H1 (cell line): ENCODE measurements around the gene CAPN8. TPM values are rescaled to one million over a fixed set of nuclear protein-coding genes. Genes with fewer than 3 reads are reported as not detected.

ENCODE experiments used
- SAP30 ChIP-seq: fragments of 300-600 bp; sonication (generic); IDR thresholded peaks from 2 replicates; pipeline ENCODE4 v1.7.1; 2012; ENCODE audit warnings: low read length, moderate library complexity, mild to moderate bottlenecking, inconsistent platforms; ENCODE audit not compliant: insufficient read depth, insufficient replicate concordance
- polyA plus RNA-seq, 7 experiments: library from polyadenylated mRNA; depleted of rRNA in 3 of 7; stranded (reverse) in 5 of 7; unstranded in 2 of 7; fragments of >200 nt in 5 of 7; fragments of 200-250 nt in 2 of 7; gene quantifications; 1 replicate in 5 of 7; 2 replicates in 1 of 7; 4 replicates in 1 of 7; pipeline versions ENCODE4 v1.2.1 to v1.2.3, GENCODE V29; 2011 to 2013; ENCODE audit warnings: missing spikeins in 2 of 7, mixed read lengths in 2 of 7
- total RNA-seq: library from RNA; stranded (reverse); fragmentation: NEBNext Ultra II Directional; extraction: Animal tissue kit (Norgen Biotek cat#: 25700); gene quantifications from 2 replicates; pipeline ENCODE4 v1.2.1, GENCODE V29; 2021

The CAPN8 gene
- total and polyA plus RNA-seq, 2 of the 8 experiments (the other 6 are each of a cell fraction or from before 2014, with no cell fraction given), result 0.20 to 0.26 TPM

DNA sequence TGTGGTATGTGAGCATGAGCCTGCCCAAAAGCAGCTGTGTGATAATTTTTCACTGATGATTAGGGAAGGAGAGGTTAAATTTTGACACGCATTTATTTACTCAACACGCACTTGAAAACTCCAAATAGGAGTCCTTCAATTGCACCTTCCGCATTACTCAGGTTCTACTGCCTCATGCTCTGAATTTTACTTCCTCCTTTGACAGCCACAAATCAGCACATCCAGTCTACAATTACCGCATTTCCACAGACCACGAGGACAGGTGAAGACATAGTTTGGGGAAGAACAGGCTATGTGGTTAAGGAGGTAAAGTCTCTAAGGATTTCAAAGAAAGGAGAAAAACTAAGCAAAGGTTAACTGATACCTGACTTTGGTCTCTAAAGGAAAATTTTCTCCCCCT, 2.6 kb downstream of the CAPN8 start (continued):
- TF ChIP-seq SAP30, result no peak
